Fibroblast of lung (primary cell): ENCODE measurements around the gene CHN2. TPM values are rescaled to one million over a fixed set of nuclear protein-coding genes. Genes with fewer than 3 reads are reported as not detected.

Experiments used
- DNase-seq, 2 donors: peaks; one replicate each; pipeline versions ENCODE4 v3.0.0 to v3.0.0-alpha.2; 2010; ENCODE audit warnings: low read depth in 2 of 2
- H2AFZ ChIP-seq: 2 replicates; pipeline ENCODE4 v1.5.1; 2012; ENCODE audit warnings: low read length, control low read depth, inconsistent platforms
- H3K27ac ChIP-seq: 2 replicates; pipeline ENCODE4 v1.5.1; 2011; ENCODE audit warnings: low read length, control low read depth; ENCODE audit not compliant: insufficient read depth
- H3K27me3 ChIP-seq: 2 replicates; pipeline ENCODE4 v1.5.1; 2011; ENCODE audit warnings: mild to moderate bottlenecking, low read length; ENCODE audit not compliant: control insufficient read depth, insufficient read depth
- H3K36me3 ChIP-seq: 2 replicates; pipeline ENCODE4 v1.5.1; 2011; ENCODE audit warnings: low read length; ENCODE audit not compliant: control insufficient read depth, insufficient read depth
- H3K4me1 ChIP-seq: 2 replicates; pipeline ENCODE4 v1.5.1; 2011; ENCODE audit warnings: low read length; ENCODE audit not compliant: control insufficient read depth, insufficient read depth; ENCODE audit errors: extremely low read depth
- H3K4me2 ChIP-seq: 2 replicates; pipeline ENCODE4 v1.5.1; 2011; ENCODE audit warnings: low read length, control low read depth; ENCODE audit not compliant: insufficient read depth; ENCODE audit errors: extremely low read depth
- H3K4me3 ChIP-seq, 4 experiments: fragments of 200-600 bp in 1 of 4; sonication (generic) in 1 of 4; replicated peaks in 1 of 4; 2 replicates each; pipeline ENCODE4 v1.5.1; 2011 to 2016; ENCODE audit warnings: low read length in 4 of 4, low read depth in 3 of 4, mild to moderate bottlenecking in 3 of 4, control low read depth in 2 of 4, inconsistent platforms in 1 of 4, mixed read lengths in 1 of 4; ENCODE audit not compliant: insufficient read depth in 1 of 4; ENCODE audit errors: control extremely low read depth in 1 of 4
- H3K79me2 ChIP-seq: 2 replicates; pipeline ENCODE4 v1.5.1; 2012; ENCODE audit warnings: mild to moderate bottlenecking, low read length, inconsistent platforms; ENCODE audit not compliant: control insufficient read depth, insufficient read depth
- H3K9ac ChIP-seq: 2 replicates; pipeline ENCODE4 v1.5.1; 2011; ENCODE audit warnings: mild to moderate bottlenecking, low read length, control low read depth; ENCODE audit not compliant: insufficient read depth
- H3K9me3 ChIP-seq: 2 replicates; pipeline ENCODE4 v1.5.1; 2012; ENCODE audit warnings: low read depth, low read length; ENCODE audit not compliant: control insufficient read depth, insufficient read depth
- H4K20me1 ChIP-seq: 2 replicates; pipeline ENCODE4 v1.5.1; 2011; ENCODE audit warnings: low read length; ENCODE audit not compliant: control insufficient read depth, insufficient read depth; ENCODE audit errors: extremely low read depth
- CTCF ChIP-seq, 2 donors: IDR thresholded peaks in 1 of 2; conservative IDR thresholded peaks in 1 of 2; 1 replicate in 1 of 2; 2 replicates in 1 of 2; pipeline ENCODE4 v1.5.1; 2011 to 2012; ENCODE audit warnings: low read length in 2 of 2, control low read depth in 1 of 2, inconsistent platforms in 1 of 2, low read depth in 1 of 2, mild to moderate bottlenecking in 1 of 2
- EZH2 ChIP-seq: IDR thresholded peaks from 2 replicates; pipeline ENCODE4 v1.5.1; 2012; ENCODE audit warnings: low read length, control low read depth, mild to moderate bottlenecking; ENCODE audit errors: missing control alignments
- polyA plus RNA-seq, 2 donors: library from polyadenylated mRNA; depleted of rRNA in 1 of 2; stranded (reverse) in 1 of 2; unstranded in 1 of 2; fragments of >200 nt; gene quantifications; 2 replicates each; pipeline ENCODE4 v1.2.1, GENCODE V29; 2011 to 2012; ENCODE audit warnings: missing spikeins in 1 of 2
- total RNA-seq: library from RNA; depleted of rRNA; stranded (reverse); fragments of >200 nt; gene quantifications from 2 replicates; pipeline ENCODE4 v1.2.1, GENCODE V29; 2014

CHN2 gene
- total and polyA plus RNA-seq, 2 donors (not counting 1 experiment from before 2014, with no cell fraction given) = 0.33 to 0.53 TPM

DNA sequence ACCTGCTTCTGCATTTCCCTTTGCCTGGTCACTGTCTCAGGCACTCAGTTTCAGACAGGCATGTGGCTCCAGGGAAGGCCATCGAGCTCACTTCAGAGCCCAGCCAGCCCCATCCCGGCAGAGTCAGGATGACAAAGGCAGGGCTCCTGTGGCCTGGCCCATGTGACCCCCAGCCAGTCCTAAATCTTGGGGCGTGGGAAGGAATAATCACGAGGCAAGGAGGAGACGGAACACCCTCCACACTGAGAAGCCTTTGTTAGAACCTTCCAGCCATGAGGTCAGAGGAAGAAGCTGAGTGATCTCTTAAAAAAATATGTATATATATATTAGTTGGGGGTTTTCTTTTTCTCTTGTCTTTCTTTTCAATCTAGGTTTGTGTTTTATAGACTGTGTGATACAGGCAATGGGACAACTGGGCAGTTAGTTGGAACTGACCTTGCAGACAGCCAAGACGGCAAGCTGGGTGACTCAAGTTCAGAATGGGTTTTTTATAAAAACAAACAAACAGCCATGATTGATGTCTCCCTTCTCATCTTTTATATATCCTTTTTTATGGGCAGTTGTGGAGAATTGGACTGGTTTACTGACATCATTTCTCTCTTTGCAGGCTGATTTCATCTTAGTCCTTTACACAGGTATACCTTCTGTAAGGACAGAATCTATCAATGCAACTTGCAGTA, 60.8 kb downstream of the CHN2 start:
- TF ChIP-seq EZH2 = no peak
- no peak for TF ChIP-seq CTCF (conservative IDR thresholded peaks at IDR 0.05 in 1 of 2, IDR thresholded peaks at IDR 0.05 in 1 of 2; ENCODE audit: low read depth in 1 of 2, low read length in 2 of 2)
- H2AFZ ChIP-seq = no peak overlapping the region
- H3K9ac ChIP-seq = no peak overlapping the region
- no peaks in the 10 kb centered on the region for H3K79me2 ChIP-seq
- H4K20me1 ChIP-seq = no peaks in the 10 kb centered on the region
- no peak overlapping the region for H3K27ac ChIP-seq
- no peaks in the 10 kb centered on the region for H3K36me3 ChIP-seq
- H3K4me2 ChIP-seq = no peak overlapping the region
- H3K4me3 ChIP-seq = no peak overlapping the region
- no peaks in the 10 kb centered on the region for H3K9me3 ChIP-seq
- H3K27me3 ChIP-seq = no peaks in the 10 kb centered on the region
- H3K4me1 ChIP-seq = no peaks in the 10 kb centered on the region
- DNase-seq = no peak

DNA sequence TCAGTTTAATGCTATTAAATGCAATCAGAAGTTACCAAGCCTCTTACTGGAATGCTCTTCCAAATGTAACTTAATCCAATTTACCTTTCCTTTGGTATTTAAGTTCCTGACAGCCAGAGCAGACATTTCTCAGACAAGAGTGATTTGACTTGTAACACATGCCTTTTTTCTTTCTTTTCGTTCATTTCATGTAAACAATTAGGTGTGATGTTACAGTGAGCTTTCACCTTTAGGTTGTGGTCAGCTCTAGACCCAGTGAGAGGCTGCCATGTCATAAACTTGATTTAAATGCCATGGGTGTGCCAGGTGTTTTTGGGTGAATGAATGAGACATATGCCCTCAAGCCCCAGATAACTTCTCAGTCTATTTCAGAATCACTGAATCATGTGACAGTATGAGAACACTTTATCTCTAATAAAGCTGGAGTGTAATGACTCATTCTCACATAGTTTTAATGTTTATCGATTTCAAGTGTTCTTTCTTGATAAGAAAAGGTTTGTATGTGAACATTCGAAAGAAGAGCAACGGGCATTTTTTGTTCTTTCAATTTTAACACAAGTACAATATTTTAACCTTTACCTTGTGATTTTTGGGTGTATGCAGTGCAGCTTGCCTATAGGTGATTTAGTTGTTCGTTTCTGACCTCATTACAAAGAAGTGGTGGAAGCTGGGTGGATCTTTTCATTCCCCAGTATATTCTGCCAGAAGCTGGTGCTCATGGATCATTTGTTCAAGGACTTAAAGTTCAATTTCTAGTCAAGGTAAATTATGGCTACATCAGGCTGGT, 61.5 kb downstream of the CHN2 start:
- DNase-seq = peak in 1 of 2 donors; percentile 51
- no peak overlapping the region for H3K4me2 ChIP-seq
- H3K27me3 ChIP-seq = no peaks in the 10 kb centered on the region
- no peak overlapping the region for H2AFZ ChIP-seq
- no peaks in the 10 kb centered on the region for H3K9me3 ChIP-seq
- H3K4me3 ChIP-seq = no peak overlapping the region
- no peaks in the 10 kb centered on the region for H3K36me3 ChIP-seq
- no peak overlapping the region for H3K27ac ChIP-seq
- H3K4me1 ChIP-seq = no peaks in the 10 kb centered on the region
- no peak for TF ChIP-seq CTCF (conservative IDR thresholded peaks at IDR 0.05 in 1 of 2, IDR thresholded peaks at IDR 0.05 in 1 of 2; ENCODE audit: low read depth in 1 of 2, low read length in 2 of 2)
- no peak for TF ChIP-seq EZH2
- no peaks in the 10 kb centered on the region for H3K79me2 ChIP-seq
- H4K20me1 ChIP-seq = no peaks in the 10 kb centered on the region
- no peak overlapping the region for H3K9ac ChIP-seq

DNA sequence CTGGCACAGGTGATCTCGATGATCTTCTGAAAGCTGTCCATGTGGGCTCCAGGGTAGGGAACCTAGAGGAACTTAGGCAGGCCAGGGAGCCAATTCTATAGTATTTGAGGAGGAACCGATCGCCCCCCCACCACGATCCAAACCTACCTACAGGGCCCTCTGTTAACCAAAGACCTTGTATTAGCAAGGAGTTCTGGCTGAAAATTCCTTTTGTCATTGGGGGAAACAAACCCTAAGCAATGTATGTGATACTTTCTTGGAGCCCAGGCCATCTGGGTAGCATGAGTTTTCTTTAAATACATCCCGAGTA, 62.1 kb downstream of the CHN2 start:
- TF ChIP-seq CTCF (conservative IDR thresholded peaks at IDR 0.05 in 1 of 2, IDR thresholded peaks at IDR 0.05 in 1 of 2; ENCODE audit: low read depth in 1 of 2, low read length in 2 of 2) = no peak
- no peak for TF ChIP-seq EZH2
- Histone ChIP-seq H3K79me2 (no peaks in the 10 kb centered on the region), H3K4me3 (no peak overlapping the region), H3K9me3 (no peaks in the 10 kb centered on the region), H3K27me3 (no peaks in the 10 kb centered on the region), H3K4me1 (no peaks in the 10 kb centered on the region), H3K36me3 (no peaks in the 10 kb centered on the region), H3K4me2 (no peak overlapping the region), H3K9ac (no peak overlapping the region), H3K27ac (no peak overlapping the region), H4K20me1 (no peaks in the 10 kb centered on the region), H2AFZ (no peak overlapping the region)
- no peak for DNase-seq
